ENCODE measurements around the gene STX11.
A peak's percentile ranks its signal among the peaks of the same experiment; 100 is the strongest.
"Not testable (repeated sequence)": the region's sequence is repeated elsewhere in the genome, so short reads cannot be mapped to it uniquely, and the experiment has no call there.

Gene STX11

GRCh38 chr6:144149894-144150709 is at the start of gene STX11:
Gene STX11, plus strand, starts transcription at chr6:144150517. Its CDS starts 36,111 bp downstream, at chr6:144186628.
- peak in 37 of 51 donors; percentile 3 to 68 (median 27) for DNase-seq

DNA sequence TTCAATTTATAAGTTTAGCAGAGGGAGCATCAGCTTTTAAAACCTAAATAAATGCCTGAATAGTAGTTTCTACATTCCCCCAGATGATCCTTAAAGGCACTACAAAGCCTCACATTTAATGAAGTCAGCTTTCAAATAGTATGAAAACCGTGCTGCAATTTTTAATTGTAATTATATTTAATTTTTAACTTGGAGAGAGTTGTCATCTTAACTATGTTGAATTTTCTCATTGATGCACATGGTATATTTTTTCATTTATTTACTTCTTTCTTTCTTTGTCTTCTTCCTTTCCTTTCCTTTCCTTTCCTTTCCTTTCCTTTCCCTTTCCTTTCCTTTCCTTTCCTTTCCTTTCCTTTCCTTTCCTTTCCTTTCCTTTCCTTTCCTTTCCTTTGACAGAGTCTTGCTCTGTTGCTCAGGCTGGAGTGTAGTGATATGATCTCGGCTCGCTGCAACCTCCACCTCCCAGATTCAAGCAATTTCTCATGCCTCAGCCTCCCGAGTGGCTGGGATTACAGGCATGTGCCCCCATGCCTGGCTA is 47.2 kb upstream of the STX11 start:
- DNase-seq = no peak

- DNase-seq = no peak
These were observed 45.8 kb upstream of the STX11 start for GRCh38 chr6:144104488-144104887.

GRCh38 chr6:144104898-144105487 is 45.3 kb upstream of the STX11 start:
- peak in 6 of 51 donors; percentile 1 to 64 (median 10) for DNase-seq

DNA sequence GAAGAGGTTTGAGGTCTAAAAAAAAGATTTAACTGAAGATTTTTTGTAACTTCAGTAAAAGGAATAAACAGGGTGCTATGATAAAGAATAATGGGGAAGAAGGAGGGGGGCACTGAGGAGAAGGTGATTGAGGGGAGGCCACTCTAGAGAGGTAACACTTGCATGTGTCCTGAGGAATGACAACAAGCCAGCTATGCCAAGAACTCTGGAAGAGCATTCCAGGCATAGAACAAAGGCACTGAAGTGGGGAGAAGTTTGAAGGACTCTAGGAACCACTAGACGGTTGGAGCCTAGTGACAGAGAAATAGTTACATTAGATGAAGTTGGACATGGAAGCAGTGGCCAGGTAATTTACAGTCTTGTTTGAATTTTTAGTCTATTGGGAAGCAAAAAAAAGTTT is 44.1 kb upstream of the STX11 start:
- no peak for DNase-seq

DNA sequence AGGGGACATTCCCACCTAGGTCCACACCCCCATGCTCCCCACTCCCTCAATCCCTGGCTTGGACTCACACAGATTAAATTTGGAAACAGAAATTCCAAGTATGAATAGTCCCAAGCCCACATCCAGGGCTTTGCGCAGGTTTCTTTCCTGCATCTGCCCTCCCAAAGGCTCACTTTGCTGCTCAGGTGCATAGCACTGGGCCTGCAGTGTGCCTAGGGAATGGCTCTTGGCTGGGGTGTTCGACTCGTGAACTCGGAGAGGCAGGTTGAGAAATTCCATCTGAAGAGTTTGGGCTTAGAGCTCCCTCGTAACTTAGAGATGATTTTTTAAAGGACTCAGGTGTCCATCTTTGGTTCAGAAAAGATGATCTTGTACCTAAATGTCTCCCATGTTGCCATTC is 40.1 kb upstream of the STX11 start:
- DNase-seq = no peak

DNA sequence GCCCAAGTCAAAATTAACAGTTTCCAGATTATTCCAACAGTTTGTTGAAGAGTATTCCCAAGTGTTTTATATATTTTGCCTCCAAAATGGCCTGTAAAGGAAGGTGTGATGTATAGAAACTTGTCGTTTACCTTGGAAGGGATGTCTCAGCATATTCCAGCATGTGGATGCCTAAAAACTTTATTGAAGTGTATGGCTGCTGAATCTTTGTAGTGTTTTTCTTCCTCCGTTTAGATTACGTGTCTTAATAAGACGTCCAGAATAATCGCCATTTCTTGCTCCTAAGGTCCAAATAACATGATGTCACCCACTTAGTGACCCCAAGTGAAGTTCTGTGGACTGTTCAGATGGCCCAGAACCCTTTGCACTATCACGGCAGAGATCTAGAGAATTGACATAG is 37.0 kb upstream of the STX11 start:
- no peak for DNase-seq

DNA sequence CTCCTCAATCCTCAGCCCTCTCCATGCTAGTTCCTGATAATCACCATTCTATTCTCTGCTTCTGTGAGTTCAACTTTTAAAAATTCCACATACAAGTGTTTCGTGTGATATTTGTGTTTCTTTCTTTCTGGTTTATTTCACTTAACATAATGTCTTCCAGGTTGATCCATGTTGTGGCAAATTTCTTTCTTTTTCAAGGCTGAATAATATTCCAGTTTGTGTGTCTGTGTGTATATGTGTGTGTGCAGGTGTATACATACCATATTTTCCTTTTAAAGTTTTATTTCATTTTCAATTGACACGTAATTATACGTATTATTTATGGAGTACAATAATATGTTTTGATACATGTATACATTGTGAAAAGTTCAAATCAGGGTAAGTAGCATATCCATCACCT is 35.1 kb upstream of the STX11 start:
- no peak for DNase-seq

DNA sequence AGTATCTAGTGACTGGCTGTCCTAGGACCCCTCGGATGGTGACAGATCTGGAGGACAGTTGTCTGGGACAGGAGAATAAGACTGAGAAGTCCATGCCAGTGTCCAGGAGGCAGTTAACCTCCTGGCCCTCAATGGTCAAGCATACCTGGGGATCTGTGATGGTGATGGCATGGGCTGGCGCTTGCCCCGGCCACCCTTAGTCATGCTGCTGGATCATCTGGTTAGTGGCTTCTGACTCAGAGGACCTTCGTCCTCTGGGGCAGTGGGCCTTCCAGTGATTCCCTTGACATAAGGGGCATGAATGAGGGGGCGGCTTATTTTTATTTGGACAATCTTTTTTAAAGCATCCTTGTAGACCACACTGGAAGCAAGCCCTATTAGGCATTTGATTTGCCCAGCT is 30.9 kb upstream of the STX11 start:
- no peak for DNase-seq

GRCh38 chr6:144122861-144123260 is 27.5 kb upstream of the STX11 start:
- no peak for DNase-seq

- no peak for DNase-seq
These were observed 26.9 kb upstream of the STX11 start for GRCh38 chr6:144123421-144123820.

GRCh38 chr6:144123836-144124235 is 26.5 kb upstream of the STX11 start:
- no peak for DNase-seq

GRCh38 chr6:144127097-144127496 is 23.2 kb upstream of the STX11 start:
- no peak for DNase-seq

DNA sequence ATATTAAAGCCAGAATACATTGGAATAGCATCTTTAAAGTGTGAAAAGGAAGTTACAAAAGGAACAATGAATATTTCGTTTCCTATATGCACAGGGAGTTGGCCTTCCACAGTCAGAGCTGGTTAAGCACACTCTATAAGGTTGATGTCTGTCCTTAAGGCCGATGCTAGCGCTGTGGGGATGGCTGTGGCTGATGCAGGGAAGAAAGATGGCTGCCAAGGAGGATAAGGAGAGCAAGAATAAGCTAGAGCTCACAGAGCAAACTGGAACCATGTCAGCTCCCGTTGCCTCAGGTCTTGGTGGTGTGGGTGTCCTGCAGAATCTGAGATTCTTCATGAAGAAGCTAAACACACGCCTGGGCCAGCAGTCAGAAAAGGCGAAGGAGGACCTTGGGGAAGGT is 20.8 kb upstream of the STX11 start:
- DNase-seq = no peak

DNA sequence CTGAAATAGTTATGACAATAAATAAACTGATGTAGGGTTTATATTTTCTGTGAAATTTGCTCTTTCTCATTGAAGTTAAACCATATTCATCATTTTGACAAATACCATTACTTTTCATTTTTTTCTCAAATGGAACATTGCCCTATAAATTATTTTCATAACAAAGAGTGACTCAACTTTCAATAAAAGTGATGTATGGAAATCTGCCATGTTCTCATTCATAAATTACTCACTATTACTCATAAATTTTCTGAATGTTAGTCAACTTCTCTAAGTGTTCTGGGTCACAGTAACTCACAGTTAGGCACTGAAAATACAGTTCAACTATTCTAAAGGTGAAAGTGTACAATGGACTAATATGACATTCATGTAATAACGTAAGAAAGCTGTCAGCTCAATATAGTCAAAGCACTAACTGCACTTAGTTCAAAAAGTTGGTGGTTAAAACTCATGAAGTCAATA is 19.0 kb upstream of the STX11 start:
- no peak for DNase-seq

DNA sequence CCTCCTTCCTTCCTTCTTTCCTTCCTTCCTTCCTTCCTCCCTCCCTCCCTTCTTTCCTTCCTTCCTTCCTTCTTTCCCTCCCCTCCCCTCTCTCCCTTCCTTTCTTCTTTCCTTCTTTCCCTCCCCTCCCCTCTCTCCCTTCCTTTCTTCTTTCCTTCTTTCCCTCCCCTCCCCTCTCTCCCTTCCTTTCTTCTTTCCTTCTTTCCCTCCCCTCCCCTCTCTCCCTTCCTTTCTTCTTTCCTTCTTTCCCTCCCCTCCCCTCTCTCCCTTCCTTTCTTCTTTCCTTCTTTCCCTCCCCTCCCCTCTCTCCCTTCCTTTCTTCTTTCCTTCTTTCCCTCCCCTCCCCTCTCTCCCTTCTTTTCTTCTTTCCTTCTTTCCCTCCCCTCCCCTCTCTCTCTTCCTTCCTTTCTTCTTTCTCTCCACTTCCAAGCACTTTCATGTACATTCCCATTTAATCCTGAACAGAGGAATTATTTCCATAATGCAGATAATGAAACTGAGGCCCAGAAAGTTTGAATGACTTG is 18.1 kb upstream of the STX11 start:
- not testable (repeated sequence) for DNase-seq

DNA sequence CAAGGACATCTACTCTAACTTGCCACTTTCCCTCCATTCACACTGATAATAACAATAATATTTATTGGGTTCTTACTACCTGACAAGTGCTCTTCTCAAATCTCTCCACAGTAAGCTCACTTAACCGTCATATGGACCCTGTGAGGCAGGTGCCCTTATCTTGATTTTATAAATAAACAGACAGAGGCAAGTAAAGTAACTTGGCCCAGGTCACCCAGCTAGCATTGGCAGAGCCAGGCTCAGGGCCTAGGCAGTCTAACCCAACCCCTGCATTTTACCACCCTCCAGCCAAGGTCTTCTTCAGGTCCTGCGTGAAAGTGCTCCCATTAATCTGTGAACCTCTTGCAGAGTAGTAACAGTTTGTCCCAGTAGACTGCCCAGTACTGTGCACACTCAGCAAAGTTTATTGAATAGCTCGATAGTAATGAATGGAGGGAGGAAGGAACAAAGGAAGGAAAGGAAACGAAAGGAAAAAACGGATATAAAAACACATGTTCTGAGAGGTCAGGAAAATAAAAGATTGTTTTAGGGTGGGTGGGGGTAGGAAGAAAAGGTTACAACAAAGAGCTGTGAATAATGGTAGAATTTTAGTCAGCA is 17.0 kb upstream of the STX11 start:
- no peak for DNase-seq

GRCh38 chr6:144134176-144134575 is 16.1 kb upstream of the STX11 start:
- DNase-seq = no peak

- DNase-seq = no peak
These were observed 15.6 kb upstream of the STX11 start for GRCh38 chr6:144134737-144135136.

- no peak for DNase-seq
These were observed 11.8 kb upstream of the STX11 start for GRCh38 chr6:144138542-144138941.

GRCh38 chr6:144139817-144140216 is 10.5 kb upstream of the STX11 start:
- no peak for DNase-seq

GRCh38 chr6:144140867-144141266 is 9.4 kb upstream of the STX11 start:
- no peak for DNase-seq
